ENCODE results near the gene SPRY2.

Gene SPRY2

DNA sequence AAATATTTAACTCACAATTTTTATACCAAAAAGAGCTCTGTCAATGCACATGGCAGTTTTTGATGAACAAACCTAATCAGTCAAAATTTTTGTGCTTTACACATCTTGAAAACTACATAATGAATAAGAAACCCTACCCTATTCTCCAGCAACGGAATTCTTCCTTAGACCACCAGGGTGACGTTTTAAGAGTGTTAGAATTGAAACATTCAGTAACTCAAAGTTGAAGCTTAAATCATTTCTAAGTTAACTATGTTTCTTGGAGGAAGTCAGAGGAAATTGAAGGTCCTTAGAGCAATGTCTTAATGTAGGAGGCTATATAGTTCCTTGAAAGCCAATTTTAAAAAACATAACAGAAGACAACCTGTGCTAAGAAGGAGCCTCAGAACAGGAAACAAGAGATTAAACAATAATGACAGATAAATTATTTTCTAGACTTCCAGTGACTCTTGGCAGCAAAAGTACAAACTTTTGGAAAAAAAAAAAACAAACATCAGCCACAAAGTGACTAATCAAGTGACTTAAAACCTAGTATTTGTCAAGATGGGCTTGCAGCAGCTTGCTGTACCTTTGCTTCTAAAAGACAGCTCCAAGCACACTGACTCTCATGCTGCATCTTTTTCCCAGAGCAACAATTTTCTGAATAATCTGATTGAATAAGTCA lies 6.2 kb downstream of the SPRY2 start:
- peak overlapping the region; percentile 26 for H3K4me3 ChIP-seq (replicated peaks; ENCODE audit: low read depth, low read length)
- TF ChIP-seq, protein P1, sequence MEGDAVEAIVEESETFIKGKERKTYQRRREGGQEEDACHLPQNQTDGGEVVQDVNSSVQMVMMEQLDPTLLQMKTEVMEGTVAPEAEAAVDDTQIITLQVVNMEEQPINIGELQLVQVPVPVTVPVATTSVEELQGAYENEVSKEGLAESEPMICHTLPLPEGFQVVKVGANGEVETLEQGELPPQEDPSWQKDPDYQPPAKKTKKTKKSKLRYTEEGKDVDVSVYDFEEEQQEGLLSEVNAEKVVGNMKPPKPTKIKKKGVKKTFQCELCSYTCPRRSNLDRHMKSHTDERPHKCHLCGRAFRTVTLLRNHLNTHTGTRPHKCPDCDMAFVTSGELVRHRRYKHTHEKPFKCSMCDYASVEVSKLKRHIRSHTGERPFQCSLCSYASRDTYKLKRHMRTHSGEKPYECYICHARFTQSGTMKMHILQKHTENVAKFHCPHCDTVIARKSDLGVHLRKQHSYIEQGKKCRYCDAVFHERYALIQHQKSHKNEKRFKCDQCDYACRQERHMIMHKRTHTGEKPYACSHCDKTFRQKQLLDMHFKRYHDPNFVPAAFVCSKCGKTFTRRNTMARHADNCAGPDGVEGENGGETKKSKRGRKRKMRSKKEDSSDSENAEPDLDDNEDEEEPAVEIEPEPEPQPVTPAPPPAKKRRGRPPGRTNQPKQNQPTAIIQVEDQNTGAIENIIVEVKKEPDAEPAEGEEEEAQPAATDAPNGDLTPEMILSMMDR (IDR thresholded peaks at IDR 0.05; ENCODE audit: low read length, missing control alignments): peak; percentile 11
- peak; percentile 50 for DNase-seq (ENCODE audit: low read depth)

GRCh38 chr13:80331984-80332383 lies 8.9 kb downstream of the SPRY2 start:
- TF ChIP-seq, protein P1 (IDR thresholded peaks at IDR 0.05; ENCODE audit: low read length, missing control alignments): no peak
- DNase-seq (ENCODE audit: low read depth): no peak
- H3K4me3 ChIP-seq (replicated peaks; ENCODE audit: low read depth, low read length): no peak overlapping the region

DNA sequence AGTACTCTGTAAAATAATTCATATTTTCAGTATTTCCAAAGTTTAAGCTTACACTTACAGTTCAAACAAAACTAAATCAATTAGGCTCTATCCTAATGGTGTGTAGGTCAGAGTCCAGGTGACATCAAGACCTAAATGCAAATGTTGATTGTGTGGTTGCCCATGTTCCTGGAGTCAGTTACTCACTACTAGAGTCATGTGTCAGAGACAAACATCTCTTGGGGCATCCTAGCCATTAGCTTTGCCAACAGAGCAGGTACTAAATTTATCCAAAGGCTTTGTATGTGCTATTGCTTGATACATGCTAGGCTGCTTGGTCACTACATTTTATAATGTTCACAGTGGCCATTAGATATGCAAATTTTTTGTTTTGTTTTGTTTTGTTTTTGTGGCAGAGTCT lies 11.7 kb downstream of the SPRY2 start:
- no peak for DNase-seq (ENCODE audit: low read depth)
- TF ChIP-seq, protein P1 (IDR thresholded peaks at IDR 0.05; ENCODE audit: low read length, missing control alignments): no peak
- no peak overlapping the region for H3K4me3 ChIP-seq (replicated peaks; ENCODE audit: low read depth, low read length)

DNA sequence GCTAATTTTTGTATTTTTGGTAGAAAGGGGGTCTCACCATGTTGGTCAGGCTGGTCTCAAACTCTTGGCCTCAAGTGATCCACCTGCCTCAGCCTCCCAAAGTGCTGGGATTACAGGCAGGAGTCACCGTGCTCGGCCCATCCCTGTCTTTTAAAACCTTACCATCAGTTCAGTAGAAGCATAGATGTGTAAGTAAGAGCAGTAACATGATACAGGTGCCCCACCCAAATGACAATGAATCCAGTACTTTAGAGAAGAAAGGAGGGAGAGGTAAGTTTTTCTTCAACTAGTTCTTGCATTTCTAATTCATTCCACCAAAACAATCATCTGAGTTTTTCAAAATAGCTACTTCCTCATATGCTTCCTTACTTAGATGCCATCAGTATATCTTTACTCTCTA lies 21.9 kb downstream of the SPRY2 start:
- no peak overlapping the region for H3K4me3 ChIP-seq (replicated peaks; ENCODE audit: low read depth, low read length)
- DNase-seq (ENCODE audit: low read depth): no peak
- TF ChIP-seq, protein P1 (IDR thresholded peaks at IDR 0.05; ENCODE audit: low read length, missing control alignments): no peak

DNA sequence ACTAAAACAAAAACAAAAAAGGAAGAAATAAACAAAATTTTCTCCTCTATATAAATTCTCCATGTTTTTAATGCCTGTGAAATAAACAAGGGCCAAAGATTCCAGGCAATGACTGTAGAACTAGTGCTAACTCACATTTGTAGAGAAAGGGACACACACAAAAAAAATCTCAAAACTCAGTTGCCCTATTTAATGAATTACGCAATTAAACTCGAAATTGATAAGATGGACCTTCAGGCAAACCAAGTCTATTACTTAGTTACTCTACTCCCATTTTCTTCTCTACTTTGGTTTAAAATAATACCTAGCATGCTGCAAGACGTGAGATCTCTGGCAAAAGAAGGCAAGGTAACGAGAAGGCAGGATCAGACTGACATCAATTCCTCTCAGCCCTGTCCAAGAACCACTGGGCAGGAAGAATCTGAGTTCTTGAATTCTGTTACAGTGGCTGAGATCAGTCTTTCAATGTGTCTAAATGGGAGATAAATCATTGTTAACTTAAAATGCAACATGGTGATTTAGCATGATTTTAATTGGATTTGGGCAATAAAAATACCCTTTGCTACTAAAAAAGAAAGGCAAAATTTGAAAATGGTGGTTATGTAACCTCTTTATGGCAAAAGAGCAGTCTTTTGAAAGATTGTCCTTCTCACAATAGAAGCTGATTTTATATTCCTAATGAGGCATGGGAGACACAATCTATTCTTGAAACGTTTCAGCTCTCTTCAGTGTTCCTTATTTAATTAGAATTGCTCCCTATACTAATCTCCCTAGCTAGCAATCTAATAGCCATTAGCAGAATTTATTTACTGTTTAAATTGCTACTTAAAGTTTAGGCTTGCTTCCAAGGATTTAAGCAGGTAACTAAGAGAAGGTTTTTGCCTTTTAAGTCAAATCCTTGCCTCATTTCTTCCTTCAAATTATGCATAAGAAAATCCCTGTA lies 25.9 kb downstream of the SPRY2 start:
- no peak for DNase-seq (ENCODE audit: low read depth)
- H3K4me3 ChIP-seq (replicated peaks; ENCODE audit: low read depth, low read length): no peak overlapping the region
- TF ChIP-seq, protein P1 (IDR thresholded peaks at IDR 0.05; ENCODE audit: low read length, missing control alignments): no peak

GRCh38 chr13:80313668-80314256 lies 27.2 kb downstream of the SPRY2 start:
- H3K4me3 ChIP-seq (replicated peaks; ENCODE audit: low read depth, low read length): no peak overlapping the region
- DNase-seq (ENCODE audit: low read depth): no peak
- TF ChIP-seq, protein P1 (IDR thresholded peaks at IDR 0.05; ENCODE audit: low read length, missing control alignments): no peak

All from fibroblast of pulmonary artery (primary cell).